BJ (cell line): Measurements from ENCODE around the gene HUS1B. TPM values are rescaled to one million over a fixed set of nuclear protein-coding genes. Genes with fewer than 3 reads are reported as not detected.
A peak's percentile ranks its signal among the peaks of the same experiment; 100 is the strongest.
"Not testable (repeated sequence)": the region's sequence is repeated elsewhere in the genome, so short reads cannot be mapped to it uniquely, and the experiment has no call there.

Source experiments
- CTCF ChIA-PET: fragments of 350-600 bp; formaldehyde crosslinking; extraction: SDS; loops from one replicate; lab custom pipeline; 2021; ENCODE audit warnings: antibody characterized with exemption, inconsistent platforms; lab: Yijun Ruan, JAX
- POLR2A ChIA-PET: fragments of 300-600 bp; sonication (Branson Sonifier 250); formaldehyde crosslinking; extraction: SDS; loops from one replicate; lab custom pipeline; 2021; ENCODE audit warnings: antibody characterized with exemption; lab: Charles Lee
- DNase-seq: peaks from one replicate; pipeline ENCODE4 v3.0.0-alpha.2; 2011; ENCODE audit warnings: low read depth
- H3K27me3 ChIP-seq: 2 replicates; pipeline ENCODE4 v1.6.0; 2011; ENCODE audit warnings: low read length; ENCODE audit not compliant: control insufficient read depth, insufficient read depth
- H3K36me3 ChIP-seq: 2 replicates; pipeline ENCODE4 v1.5.1; 2011; ENCODE audit warnings: low read length; ENCODE audit not compliant: control insufficient read depth, insufficient read depth
- H3K4me3 ChIP-seq: 2 replicates; pipeline ENCODE4 v1.5.1; 2011; ENCODE audit warnings: low read depth, mild to moderate bottlenecking, control low read depth, low read length
- polyA plus RNA-seq: library from polyadenylated mRNA; depleted of rRNA; stranded (reverse); fragments of >200 nt; gene quantifications from 2 replicates; pipeline ENCODE4 v1.2.3, GENCODE V29; 2011
- TF ChIP-seq, protein P1 (sequence below): IDR thresholded peaks from 2 replicates; pipeline ENCODE4 v1.5.1; 2011; ENCODE audit warnings: low read depth, mild to moderate bottlenecking, control low read depth, inconsistent platforms, low read length, moderate library complexity; ENCODE audit not compliant: insufficient read depth

HUS1B gene
- polyA plus RNA-seq, 1 experiment: 0.10 TPM

DNA sequence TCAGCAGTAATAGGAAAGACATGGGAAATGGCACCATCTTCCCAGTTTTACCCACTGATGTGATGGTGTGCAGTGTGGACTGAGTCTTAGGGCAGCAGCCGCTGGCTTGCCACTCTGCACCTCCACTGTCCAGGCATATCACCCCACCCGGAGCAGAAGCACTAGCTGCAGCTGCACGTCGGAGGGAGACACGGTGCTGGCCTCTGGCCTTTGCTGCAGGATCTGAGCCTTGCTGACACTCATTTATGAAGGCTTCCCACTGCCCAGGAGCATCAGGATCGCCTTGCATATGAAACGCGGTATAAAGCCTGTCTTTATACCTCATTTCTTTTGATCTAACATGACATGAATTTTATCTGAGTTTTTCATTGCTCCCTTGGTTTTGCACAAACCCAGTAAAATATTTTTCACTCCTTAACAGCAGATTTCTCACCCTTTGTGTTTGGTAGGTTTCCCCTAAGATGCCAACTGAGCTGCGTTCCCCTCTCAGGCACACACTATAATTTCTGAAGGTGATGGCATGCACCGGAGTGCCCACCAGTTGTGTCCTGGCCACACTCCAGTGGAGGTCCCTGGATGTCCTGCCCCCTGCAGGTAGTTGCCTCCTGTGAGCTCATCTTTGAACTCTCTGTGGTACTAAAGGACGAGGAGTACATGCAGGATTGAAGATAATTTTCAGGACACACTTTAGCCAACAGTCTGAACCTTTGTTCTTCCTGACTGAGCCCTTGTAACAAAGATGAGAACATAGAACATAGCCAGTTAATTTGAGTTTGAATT lies 45.0 kb upstream of the HUS1B start:
- ChIA-PET CTCF (interaction anchor here (1.2 kb wide), 1 partner anchor 9 kb away, joined by 6 read pairs; no protein-coding TSS in a partner anchor), POLR2A (no interaction called here)
- no peak for DNase-seq
- Histone ChIP-seq H3K36me3 (no peaks in the 10 kb centered on the region), H3K4me3 (no peak overlapping the region), H3K27me3 (no peaks in the 10 kb centered on the region)
- TF ChIP-seq, protein P1, sequence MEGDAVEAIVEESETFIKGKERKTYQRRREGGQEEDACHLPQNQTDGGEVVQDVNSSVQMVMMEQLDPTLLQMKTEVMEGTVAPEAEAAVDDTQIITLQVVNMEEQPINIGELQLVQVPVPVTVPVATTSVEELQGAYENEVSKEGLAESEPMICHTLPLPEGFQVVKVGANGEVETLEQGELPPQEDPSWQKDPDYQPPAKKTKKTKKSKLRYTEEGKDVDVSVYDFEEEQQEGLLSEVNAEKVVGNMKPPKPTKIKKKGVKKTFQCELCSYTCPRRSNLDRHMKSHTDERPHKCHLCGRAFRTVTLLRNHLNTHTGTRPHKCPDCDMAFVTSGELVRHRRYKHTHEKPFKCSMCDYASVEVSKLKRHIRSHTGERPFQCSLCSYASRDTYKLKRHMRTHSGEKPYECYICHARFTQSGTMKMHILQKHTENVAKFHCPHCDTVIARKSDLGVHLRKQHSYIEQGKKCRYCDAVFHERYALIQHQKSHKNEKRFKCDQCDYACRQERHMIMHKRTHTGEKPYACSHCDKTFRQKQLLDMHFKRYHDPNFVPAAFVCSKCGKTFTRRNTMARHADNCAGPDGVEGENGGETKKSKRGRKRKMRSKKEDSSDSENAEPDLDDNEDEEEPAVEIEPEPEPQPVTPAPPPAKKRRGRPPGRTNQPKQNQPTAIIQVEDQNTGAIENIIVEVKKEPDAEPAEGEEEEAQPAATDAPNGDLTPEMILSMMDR: peak; percentile 10; the same call in 1 of the 2 replicates

DNA sequence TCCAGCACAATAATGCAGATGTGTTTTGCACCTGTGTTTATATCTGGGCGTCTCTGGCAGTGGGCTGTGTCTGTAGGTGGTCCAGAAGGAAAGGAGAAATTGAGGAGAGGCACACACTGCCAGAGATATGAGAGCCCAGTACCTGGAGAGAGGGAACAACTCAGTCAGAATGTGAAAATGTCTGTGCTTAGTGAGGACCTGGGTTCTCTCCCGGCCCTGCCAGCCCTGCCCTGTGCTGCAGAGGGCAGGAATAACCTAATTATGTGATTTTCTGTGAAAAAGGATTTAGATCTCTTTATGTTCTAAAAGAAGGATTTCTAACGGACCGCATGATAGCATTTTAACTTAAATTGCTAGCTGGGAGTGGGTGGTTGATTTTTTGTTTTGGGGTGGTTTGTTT lies 44.3 kb upstream of the HUS1B start:
- Histone ChIP-seq H3K4me3 (no peak overlapping the region), H3K36me3 (no peaks in the 10 kb centered on the region), H3K27me3 (no peaks in the 10 kb centered on the region)
- POLR2A ChIA-PET: no interaction called here
- no peak for DNase-seq
- CTCF ChIA-PET: no interaction called here
- TF ChIP-seq, protein P1: no peak

DNA sequence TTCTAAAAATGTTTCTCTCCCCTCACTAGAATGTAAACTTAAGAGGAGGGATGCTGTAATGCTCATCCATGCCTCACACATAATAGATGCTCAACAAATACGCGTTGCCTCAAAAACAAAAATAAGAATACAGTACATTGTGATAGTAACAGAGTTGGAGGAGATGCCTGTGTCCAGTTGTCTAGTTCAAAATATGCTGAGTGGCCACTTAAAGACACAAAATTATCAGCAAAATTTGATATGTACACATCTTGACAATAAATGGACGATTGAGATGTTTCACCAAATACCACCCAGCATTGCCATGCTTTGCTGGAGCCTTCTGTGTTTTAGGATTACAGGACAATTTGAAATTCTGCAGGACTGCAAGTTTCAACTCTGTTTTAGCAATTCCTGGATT lies 43.6 kb upstream of the HUS1B start:
- TF ChIP-seq, protein P1: no peak
- H3K27me3 ChIP-seq: no peaks in the 10 kb centered on the region
- POLR2A ChIA-PET: no interaction called here
- H3K4me3 ChIP-seq: no peak overlapping the region
- H3K36me3 ChIP-seq: no peaks in the 10 kb centered on the region
- DNase-seq: no peak
- CTCF ChIA-PET: interaction anchor here (1.0 kb wide), 1 partner anchor 21 kb away, joined by 5 read pairs; no protein-coding TSS in a partner anchor

DNA sequence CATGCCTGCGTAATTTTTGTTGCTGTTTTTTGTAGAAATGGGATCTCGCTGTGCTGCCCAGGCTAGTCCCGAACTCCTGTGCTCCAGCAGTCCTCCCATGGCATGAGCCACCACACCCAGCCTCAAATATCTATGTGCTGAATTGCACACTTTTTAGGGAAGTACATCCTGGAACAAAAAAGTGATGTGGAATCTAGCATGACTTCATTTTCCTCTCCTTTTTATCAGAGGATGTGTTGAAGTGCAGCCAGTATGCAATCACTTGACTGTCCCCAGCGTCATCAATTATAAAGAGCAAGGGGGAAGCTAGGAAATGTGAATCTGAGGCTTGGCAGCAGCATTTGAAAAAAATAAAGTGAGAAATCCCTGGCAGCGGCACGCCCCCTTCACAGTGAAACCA lies 42.4 kb upstream of the HUS1B start:
- Histone ChIP-seq H3K27me3 (no peaks in the 10 kb centered on the region), H3K36me3 (no peaks in the 10 kb centered on the region), H3K4me3 (no peak overlapping the region)
- POLR2A ChIA-PET: no interaction called here
- CTCF ChIA-PET: interaction anchor here (1.0 kb wide), 1 partner anchor 23 kb away, joined by 5 read pairs; no protein-coding TSS in a partner anchor
- DNase-seq: no peak
- TF ChIP-seq, protein P1: no peak

DNA sequence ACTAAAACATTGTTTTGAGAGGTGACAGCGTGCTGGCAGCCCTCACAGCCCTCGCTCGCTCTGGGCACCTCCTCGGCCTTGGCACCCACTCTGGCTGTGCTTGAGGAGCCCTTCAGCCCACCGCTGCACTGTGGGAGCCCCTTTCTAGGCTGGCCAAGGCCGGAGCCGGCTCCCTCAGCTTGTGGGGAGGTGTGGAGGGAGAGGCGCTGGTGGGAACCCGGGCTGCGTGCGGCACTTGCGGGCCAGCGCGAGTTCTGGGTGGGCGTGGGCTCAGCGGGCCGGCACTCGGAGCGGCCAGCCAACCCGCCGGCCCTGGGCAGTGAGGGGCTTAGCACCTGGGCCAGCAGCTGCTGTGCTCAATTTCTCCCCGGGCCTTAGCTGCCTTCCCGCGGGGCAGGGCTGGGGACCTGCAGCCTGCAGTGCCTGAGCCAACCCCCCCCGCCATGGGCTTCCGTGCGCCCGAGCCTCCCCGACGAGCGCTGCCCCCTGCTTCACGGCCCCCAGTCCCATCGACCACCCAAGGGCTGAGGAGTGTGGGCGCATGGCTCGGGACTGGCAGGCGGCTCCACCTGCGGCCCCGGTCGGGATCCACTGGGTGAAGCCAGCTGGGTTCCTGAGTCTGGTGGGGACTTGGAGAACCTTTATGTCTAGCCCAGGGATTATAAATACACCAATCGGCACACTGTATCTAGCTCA lies 37.7 kb upstream of the HUS1B start:
- POLR2A ChIA-PET, H3K36me3 ChIP-seq, CTCF ChIA-PET: not testable (repeated sequence)

More for the DNA sequence above, 37.7 kb upstream of the HUS1B start:
- DNase-seq, H3K27me3 ChIP-seq, H3K4me3 ChIP-seq: not testable (repeated sequence)
